Fibroblast of the aortic adventitia (primary cell): ENCODE data around the gene SSPN. TPM values are rescaled to one million over a fixed set of nuclear protein-coding genes. Genes with fewer than 3 reads are reported as not detected.

ENCODE experiments used
- DNase-seq: peaks from one replicate; pipeline ENCODE4 v3.0.0-alpha.2; 2010; ENCODE audit warnings: low read depth
- H3K4me3 ChIP-seq: 2 replicates; pipeline ENCODE4 v1.5.1; 2011; ENCODE audit warnings: low read depth, mild to moderate bottlenecking, control low read depth, low read length, moderate library complexity
- CTCF ChIP-seq: IDR thresholded peaks from 2 replicates; pipeline ENCODE4 v1.5.1; 2011; ENCODE audit warnings: mild to moderate bottlenecking, low read length, control low read depth, inconsistent platforms; ENCODE audit not compliant: insufficient read depth
- total RNA-seq: library from RNA; depleted of rRNA; stranded (reverse); fragments of >200 nt; gene quantifications from 2 replicates; pipeline ENCODE4 v1.2.3, GENCODE V29; 2012; ENCODE audit warnings: low replicate concordance

The SSPN gene
- total RNA-seq, 1 donor = 23.0 TPM

- no peak for TF ChIP-seq CTCF
Measured at GRCh38 chr12:26172013-26172412, 23.4 kb upstream of the SSPN start.

GRCh38 chr12:26172539-26172938 lies 22.8 kb upstream of the SSPN start:
- H3K4me3 ChIP-seq = no peak overlapping the region
- DNase-seq = no peak
- TF ChIP-seq CTCF = no peak

More at GRCh38 chr12:26172013-26172412, 23.4 kb upstream of the SSPN start:
- no peak overlapping the region for H3K4me3 ChIP-seq
- DNase-seq = no peak

- DNase-seq = no peak
- no peak for TF ChIP-seq CTCF
- H3K4me3 ChIP-seq = no peak overlapping the region
Measured at GRCh38 chr12:26172946-26173552, 22.3 kb upstream of the SSPN start.

- TF ChIP-seq CTCF = no peak
- no peak overlapping the region for H3K4me3 ChIP-seq
- no peak for DNase-seq
Measured at GRCh38 chr12:26176725-26177124, 18.6 kb upstream of the SSPN start.

- no peak overlapping the region for H3K4me3 ChIP-seq
- no peak for DNase-seq
- TF ChIP-seq CTCF = no peak
Measured at GRCh38 chr12:26177283-26177682, 18.1 kb upstream of the SSPN start.

GRCh38 chr12:26179826-26180225 lies 15.5 kb upstream of the SSPN start:
- TF ChIP-seq CTCF = no peak
- H3K4me3 ChIP-seq = no peak overlapping the region
- no peak for DNase-seq

- TF ChIP-seq CTCF = no peak
- DNase-seq = no peak
- no peak overlapping the region for H3K4me3 ChIP-seq
Measured at GRCh38 chr12:26182377-26182776, 13.0 kb upstream of the SSPN start.
